Astrocyte of the hippocampus (primary cell): ENCODE results near the gene TRIM28.
A peak's percentile ranks its signal among the peaks of the same experiment; 100 is the strongest.
"Not testable (repeated sequence)": the region's sequence is repeated elsewhere in the genome, so short reads cannot be mapped to it uniquely, and the experiment has no call there.

Experiments
- DNase-seq: peaks from one replicate; pipeline ENCODE4 v3.0.0; 2011; ENCODE audit warnings: low read depth, low spot score

TRIM28 gene

DNA sequence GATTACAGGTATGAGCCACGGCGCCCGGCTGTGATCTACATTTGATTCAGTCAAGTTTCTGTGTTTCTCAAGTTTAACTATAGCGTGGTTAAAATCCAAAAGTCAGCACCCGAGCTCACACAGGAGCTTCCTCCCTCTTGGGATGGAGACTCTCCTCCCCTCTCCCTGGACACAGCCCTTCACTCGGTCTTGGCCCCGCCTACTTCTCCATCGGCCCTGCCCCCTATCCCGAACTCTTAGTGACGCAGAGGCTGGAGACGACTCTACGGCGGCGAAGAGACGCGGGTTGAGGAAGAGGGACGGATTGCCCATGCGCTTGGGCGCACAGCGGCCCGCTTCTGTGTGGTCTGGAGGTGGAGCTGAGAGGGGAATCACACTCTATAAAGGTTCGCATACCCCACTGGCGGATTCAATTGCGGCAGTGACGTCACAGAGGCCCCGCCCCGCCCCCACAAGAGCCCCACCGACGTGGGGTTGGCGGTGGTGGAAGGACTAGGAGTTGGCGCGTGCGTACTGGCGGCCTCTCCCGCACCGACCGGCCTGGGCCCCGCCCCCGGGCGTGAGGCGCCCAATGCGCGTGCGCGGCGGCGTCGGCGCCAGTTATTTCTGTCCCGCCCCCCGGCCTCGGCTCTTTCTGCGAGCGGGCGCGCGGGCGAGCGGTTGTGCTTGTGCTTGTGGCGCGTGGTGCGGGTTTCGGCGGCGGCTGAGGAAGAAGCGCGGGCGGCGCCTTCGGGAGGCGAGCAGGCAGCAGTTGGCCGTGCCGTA lies at the start of gene TRIM28:
TSS of gene TRIM28 (plus strand) at position 239 of the 765 bp plus-strand sequence. CDS start 694 bp downstream, outside the sequence.
- peak; percentile 100 for DNase-seq

DNA sequence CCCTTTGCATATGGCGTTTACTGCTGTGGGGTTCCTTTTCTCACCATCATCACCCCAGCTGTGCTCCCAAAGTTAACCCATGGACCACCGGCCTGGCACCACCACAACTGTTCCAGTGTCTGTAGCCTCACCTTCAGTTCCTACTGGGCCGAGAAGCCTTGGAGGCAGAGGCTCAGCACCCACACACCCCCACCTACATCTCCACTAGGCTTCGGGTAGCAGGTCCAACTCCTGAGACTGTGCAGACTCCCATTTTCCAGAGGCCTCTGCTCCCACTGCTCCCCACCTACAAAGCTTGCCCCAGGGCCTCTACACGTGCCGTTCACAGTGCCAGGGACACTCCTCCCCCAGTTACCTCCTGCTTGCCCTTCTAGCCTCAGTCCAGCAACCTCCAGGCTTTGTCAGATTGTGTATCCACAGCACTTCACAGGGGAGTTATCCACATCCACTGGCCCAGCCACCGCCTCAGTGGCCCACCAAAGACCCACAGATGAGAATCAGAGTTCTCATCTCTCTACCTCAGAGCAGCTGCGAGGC lies 46.2 kb upstream of the TRIM28 start:
- DNase-seq, result no peak

DNA sequence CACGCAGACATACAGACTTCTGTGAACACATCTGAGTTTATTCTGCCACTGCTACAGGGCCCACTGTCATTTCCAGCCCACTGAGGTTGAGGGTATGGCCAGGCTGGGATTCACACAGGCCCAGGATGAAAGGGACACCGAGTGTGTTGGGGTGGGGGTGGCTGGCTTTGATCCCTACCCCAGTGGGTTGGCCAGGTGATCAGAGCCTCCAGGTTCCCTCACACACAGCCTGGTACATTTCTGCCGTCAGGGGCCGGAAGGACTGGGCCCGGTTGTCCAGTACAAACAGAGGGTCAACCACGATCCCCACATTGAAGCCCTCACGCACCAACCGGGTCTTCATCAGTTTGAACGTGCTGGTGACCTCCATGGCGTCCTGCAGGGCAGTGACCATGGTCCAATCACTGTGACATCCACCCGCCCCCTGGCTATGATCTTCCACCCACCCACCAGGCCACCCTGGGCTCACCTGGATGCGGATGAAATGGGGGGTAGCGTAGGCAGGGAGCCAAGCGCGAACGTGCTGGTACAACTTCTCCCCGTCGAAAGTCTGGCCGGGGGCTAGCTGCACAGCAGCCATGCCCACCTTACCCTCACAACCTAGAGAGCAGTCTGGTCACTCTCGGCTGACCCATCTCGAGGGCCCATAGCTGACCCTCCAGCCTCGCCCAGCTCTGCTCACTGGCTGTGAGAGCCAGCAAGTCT lies 45.4 kb upstream of the TRIM28 start:
- DNase-seq, result no peak

DNA sequence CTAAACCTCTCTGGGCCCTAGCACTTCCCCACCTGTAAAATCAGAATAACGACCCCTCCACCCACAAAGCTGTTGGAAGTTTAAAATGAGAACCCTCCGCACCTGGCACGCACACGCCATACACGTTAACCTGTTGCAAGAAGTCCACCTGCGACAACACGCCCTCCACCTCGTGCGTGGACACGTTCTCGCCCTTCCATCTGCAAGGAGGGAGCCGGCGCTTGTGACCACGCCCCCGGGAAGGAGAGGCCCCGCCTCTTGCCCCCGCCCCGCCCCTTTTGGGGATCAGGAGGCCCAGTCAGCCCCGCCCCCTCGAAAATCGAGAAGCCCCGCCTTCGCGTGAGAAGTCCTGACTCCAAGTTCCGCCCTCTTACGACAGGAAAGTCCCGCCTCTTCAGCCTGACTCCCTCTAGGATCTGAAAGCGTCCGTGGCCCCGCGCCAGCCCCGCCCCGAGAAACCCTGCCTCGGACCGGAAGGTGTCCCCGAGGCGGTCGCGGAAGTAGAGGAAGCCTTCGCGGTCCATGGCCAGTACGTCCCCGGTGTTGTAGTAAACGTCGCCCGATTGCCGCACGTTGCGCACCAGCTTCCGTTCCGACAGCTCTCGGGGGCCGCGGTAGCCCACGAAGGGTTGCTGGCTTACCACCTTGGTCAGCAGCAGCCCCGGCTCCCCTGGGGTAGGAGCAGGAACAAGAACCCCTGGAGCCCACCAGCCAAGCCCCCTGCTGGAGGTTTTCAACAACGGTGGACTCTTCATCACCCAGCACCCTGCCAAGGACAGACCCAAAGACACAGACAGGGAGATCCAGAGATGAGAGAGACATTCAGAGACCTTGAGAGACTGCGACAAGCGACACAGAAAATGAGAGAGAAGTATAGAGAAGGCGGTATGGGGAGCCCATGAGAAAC lies 44.6 kb upstream of the TRIM28 start:
- DNase-seq, result peak; percentile 100

DNA sequence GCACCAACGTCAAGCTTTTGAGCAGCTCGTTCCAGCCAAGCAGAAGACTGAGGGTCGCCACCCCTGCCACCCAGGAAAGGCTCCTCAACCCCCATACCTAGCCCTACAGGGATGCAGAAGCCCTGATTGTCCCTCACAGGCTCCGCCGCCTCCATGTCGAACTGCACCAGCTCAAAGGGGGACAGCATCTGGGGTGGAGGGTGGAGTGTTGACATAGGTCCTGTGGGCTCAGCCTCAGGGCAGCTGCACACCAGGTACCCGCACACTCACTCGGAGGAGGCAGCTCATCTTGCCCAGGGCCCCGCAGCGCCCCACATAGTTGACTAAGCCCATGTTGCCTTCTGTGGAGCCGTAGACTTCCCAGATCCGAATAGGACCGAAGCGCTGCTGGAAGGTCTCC lies 43.6 kb upstream of the TRIM28 start:
- no peak for DNase-seq

- not testable (repeated sequence) for DNase-seq
Measured at GRCh38 chr19:58507602-58508223, 36.2 kb upstream of the TRIM28 start.

DNA sequence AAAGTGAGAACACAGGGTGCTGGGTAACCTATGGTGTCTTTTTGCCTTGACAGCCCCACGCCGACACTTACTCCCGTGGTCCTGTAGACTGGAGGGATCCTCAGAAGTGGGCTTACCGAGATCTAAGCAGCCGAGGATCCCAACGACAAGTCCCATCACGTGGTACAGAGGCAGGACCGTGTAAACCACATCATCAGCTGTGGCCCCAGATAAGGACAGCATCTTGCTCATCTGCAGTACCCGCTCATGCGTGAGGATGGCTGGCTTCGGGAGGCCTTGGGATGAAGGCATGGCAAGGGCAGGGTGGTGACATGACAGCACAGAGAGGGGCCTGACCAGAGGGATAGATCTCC lies 34.2 kb upstream of the TRIM28 start:
- DNase-seq, result no peak

DNA sequence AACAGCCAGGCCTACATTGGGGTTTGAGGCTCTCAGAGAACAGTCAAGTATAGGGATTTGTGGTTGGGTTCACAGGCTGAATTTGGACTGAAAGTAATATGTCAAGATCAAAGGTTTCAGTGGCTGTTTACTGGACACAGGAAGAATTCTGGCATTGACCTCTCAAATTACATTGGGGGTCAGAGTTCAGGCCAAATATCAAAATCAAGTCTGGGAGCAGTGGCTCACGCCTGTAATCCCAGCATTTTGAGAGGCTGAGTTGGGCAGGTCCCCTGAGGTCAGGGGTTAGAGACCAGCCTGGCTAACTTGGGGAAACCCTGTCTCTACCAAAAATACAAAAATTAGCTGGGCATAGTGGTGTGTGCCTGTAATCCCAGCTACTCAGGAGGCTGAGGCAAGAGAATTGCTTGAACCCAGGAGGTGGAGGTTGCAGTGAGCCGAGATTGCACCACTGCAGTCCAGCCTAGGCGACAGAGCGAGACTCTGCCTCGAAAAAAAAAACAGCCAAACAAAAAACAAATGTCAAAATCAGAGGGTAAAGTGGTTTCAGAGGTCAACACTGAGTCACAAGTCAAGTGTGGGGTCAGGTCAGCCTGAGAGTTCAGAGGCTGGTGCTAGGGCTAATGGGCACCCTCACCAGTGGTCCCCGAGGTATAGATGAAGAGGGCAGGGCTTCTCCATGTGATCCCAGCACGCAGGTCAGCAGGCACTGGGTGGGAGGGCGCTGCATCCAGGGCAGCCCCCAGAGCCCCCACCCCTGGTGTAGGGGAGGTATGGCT lies 33.6 kb upstream of the TRIM28 start:
- no peak for DNase-seq

- no peak for DNase-seq
Measured at GRCh38 chr19:58511353-58512208, 32.3 kb upstream of the TRIM28 start, which contains the start of gene SLC27A5. Gene SLC27A5, minus strand, starts transcription at chr19:58511992. Its CDS starts 37 bp downstream, at chr19:58511955.

- DNase-seq, result no peak
Measured at GRCh38 chr19:58513213-58513693, 30.6 kb upstream of the TRIM28 start.

DNA sequence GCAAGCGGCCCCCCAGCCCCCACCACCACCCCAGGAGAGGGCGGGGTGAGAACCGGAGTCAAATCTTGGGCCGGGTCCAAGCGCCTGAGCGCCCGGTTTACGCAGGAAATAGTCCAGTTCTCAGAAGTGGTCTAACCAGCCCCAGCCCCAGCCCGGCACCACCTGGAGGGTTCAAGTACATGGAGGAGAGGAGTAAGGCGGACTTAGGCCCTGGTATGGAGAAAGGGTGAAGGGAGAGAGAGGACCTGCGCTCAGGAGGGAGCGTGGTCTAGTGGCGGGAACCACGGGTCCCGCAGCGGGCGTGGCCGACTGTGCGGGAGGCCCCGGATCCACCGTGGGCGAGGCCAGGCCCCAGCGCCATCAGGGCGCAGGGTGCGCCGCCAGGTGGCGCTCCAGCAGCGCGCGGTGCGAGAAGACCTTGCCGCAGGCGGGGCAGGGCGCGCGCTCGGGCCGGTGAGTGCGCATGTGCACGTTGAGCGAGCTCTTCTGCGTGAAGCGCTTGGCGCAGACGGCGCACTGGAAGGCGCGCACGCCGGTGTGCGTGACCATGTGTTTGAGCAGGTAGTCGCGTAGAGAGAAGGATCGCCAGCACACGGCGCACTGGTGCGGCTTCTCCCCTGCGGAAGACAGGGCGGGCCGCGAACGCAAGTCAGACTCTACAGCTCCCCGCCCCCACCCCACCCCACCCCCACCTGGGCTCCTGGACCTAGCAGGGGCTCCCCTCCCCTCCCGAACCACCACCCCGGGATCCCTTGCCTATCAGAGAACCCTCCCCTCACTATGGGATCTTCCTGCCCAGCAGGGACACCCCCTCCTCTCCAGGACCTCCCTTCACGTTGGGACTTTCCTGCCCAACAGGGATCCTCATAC lies 29.9 kb upstream of the TRIM28 start:
- DNase-seq, result peak; percentile 96

DNA sequence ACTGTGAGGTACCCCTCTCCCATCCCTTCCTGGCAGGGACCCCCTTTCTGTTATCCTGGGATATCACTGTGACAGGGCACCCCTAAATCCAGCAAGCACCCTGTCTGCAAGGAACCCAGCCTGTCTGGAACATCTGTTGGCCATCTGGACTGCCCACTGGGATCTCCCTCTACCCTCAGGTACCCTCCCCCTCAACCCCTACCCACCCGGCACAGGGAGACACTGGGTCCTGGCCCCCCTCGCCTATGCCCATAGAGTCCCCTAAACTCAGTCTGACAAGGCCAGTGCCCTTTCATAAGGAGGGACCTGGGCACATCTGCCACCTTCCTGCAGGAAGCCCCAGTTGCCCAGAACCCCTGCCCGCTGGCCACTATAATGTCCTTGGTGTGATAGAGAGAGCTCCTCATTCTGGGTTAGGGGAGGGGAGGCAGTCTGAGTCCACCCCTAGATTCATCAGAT lies 29.3 kb upstream of the TRIM28 start:
- no peak for DNase-seq

DNA sequence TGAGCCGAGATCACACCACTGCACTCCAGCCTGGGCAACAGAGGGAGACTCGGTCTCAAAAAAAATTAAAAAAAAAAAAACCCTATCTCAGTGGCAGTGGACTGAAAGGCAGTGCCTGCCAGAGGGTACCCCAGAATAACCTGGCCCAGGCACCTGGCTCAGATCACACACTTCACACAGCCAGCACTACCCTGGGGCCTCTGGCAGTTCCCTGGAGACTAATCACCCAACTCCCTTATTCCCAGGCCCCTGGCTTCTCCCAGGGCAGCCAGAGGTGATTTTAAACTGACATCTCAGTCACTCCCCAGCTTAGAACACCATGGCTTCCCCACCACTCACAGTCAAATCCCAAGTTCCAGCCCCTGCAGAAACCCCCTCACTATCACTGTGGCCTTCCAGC lies 28.6 kb upstream of the TRIM28 start:
- DNase-seq, result no peak

- no peak for DNase-seq
Measured at GRCh38 chr19:58516246-58516836, 27.5 kb upstream of the TRIM28 start.

GRCh38 chr19:58516964-58517833 lies 26.7 kb upstream of the TRIM28 start:
- no peak for DNase-seq

GRCh38 chr19:58518256-58519086 lies 25.4 kb upstream of the TRIM28 start:
- no peak for DNase-seq
